ENCODE measurements around the gene HINT3.
"Not testable (repeated sequence)": the region's sequence is repeated elsewhere in the genome, so short reads cannot be mapped to it uniquely, and the experiment has no call there.

Gene HINT3

DNA sequence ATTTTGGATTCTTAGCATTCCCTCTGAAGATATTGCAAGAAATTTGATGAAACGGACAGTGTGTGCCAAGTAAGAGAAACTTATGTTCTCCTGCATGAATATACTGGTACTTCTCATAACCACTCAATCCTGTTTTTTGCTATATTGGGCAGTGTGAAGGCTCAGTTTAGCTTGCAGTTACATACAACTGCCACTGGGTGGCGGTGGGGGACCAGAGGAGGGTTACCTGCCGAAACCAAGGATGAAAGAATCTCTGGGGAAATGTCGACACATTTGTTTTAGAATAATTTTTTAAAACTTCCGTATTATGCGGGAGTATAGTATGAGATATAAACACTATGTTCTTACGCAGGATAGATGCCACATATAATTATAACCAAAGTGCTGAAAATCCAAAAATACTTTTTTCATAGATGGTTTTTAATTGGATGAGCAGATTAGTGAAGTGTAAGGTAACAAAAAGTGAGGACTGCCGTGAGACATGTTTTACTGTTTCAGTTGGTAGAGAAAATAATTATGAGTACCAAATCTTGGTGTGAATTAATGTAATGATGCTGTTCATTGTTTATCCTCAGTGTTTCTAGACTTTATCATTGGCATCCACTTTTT, 39.5 kb downstream of the HINT3 start:
- peak; percentile 47 for FAIRE-seq

DNA sequence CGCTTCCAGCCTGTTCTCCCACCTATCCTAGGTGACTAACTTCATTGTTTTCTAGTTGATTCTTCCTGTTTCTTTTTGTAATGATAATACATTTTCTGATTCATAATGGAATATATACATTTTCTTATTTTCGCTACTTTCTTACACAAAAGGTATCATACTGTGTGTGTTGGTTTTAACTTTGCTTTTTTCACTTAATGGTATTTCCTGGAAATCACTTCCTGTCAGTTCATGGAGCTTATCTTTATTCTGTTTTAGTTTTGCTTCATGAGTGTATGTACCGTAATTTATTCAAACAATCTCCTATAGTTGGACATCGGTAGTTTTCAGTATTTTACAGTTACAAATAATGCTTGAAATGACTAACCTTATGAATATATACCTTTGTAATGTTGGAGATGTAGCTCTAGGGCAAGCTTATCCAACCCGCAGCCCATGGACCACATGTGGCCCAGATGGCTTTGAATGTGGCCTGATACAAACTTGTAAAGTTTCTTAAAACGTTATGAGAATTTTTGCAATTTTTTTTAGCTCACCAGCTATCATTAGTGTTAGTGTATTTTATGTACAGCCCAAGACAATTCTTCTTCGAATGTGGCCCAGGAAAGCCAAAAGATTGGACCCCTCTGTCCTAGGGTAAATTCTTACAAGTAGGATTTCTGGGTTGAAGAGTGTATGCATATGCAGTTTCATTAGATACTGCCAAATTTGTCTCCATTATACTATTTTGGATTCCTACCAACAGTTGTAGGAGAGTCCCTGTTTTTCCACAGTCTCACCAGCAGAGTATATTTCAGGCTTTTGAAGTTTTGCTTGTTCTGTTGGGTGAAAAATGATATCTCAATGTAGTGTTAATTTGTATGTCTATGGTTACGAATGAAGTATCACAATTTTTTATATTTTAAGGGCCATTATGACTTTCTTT, 46.4 kb downstream of the HINT3 start:
- DNase-seq (ENCODE audit: low spot score) = no peak
- no peak for FAIRE-seq

More for the DNA sequence above, 39.5 kb downstream of the HINT3 start:
- peak; percentile 34 for DNase-seq (ENCODE audit: low spot score)

DNA sequence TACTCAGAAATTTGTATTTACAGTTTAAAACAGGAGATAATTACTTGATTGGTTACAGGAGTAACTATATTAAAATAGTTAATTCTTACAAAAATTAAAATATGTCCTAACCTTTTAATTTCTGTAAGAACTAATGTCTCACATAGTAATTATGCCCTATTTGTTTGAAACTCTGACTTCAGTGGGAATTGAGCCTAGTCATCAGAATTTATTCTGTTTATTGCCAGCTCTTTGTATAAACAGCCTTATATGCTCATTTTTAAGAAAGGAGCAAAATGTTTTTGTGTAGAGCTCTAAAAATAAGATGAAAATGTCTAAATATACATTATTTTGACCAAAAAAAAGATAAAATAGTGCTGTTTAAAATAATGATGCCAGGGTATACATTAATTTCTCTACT, 51.2 kb downstream of the HINT3 start:
- FAIRE-seq (no peak), DNase-seq (ENCODE audit: low spot score) (no peak)

- FAIRE-seq = no peak
- no peak for DNase-seq (ENCODE audit: low spot score)
Observed at GRCh38 chr6:126010040-126010439, 53.5 kb downstream of the HINT3 start.

DNA sequence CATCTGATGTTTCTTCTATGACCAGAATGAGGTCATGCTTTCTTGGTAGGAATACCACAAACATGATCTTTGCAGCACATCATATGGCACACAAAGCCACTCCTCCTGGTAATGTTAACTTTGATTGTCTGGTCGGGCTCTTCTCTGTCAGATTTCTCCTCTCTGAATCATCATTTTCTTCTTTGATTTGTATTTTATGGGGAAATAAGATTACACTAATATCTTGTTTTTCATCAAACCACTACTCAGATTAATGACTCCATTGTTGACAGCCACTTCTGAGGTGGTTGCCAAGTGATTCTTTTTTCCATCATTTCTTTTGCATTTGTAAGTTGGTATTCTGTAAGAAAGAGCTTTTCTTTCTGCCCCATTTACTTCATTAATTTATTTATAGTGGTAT, 59.3 kb downstream of the HINT3 start:
- DNase-seq (ENCODE audit: low spot score) = no peak
- FAIRE-seq = no peak

DNA sequence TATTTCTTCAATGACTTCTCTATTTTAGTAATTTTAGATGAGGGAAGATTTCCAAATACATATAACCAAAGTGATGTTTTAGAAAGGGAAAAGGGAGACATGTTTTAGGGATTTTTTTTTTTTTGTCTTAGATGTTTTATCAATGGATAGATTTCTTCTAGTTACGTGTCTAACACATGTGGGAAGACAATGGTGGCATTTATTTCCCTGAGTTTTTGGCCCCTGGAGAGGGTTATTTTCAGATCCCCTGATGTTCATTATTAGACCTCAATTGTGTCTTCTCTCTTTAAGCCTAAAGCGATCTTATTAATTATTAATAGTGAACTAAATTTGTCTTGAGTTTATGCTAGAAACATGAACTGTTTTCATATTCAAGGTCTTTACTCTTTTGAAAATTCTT, 60.0 kb downstream of the HINT3 start:
- FAIRE-seq = no peak
- no peak for DNase-seq (ENCODE audit: low spot score)

DNA sequence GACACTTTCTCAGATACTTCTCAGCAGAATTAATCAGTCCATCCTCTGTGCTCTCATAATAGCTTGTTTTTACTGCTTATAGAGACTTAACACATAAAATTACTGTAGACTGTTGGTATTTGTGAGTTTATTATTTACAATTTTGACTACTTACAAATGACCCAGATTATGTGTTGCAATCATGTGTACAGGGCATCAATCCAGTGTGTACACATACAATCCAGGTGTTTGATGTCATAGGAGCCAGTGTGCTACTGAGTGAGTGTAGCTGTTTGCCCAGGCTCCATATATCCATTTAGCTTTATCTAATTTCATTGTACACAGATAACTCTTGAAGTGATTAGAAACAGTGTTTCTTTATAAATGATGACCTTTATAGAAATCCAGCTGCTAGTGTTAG, 61.1 kb downstream of the HINT3 start:
- no peak for FAIRE-seq
- no peak for DNase-seq (ENCODE audit: low spot score)

- DNase-seq (ENCODE audit: low spot score) (no peak), FAIRE-seq (no peak)
Observed at GRCh38 chr6:126020305-126021050, 63.9 kb downstream of the HINT3 start.

GRCh38 chr6:126023474-126023873, 66.9 kb downstream of the HINT3 start:
- FAIRE-seq; DNase-seq (ENCODE audit: low spot score): not testable (repeated sequence)

- FAIRE-seq = no peak
Observed at GRCh38 chr6:126026001-126026400, 69.4 kb downstream of the HINT3 start.

GRCh38 chr6:126027601-126028000, 71.0 kb downstream of the HINT3 start:
- DNase-seq (ENCODE audit: low spot score) = no peak
- no peak for FAIRE-seq

More at GRCh38 chr6:126026001-126026400, 69.4 kb downstream of the HINT3 start:
- DNase-seq (ENCODE audit: low spot score) = no peak
